Testis (tissue), 2 donors: ENCODE results near the gene PCDHA5.

Experiments used
- POLR2A ChIP-seq: fragments of 450-650 bp; IDR thresholded peaks from one replicate; pipeline ENCODE4 v1.6.1; 2017; ENCODE audit warnings: antibody characterized with exemption, mild to moderate bottlenecking, moderate library complexity
- TF ChIP-seq, protein P1 (sequence below), 3 experiments: fragments of 450-650 bp in 2 of 3; fragments of 200-600 bp in 1 of 3; sonication (generic) in 1 of 3; IDR thresholded peaks; one replicate each; pipeline ENCODE4 v1.5.1; 2016 to 2019; ENCODE audit warnings: antibody characterized with exemption in 3 of 3, mild to moderate bottlenecking in 2 of 3, moderate library complexity in 1 of 3

- TF ChIP-seq, protein P1, sequence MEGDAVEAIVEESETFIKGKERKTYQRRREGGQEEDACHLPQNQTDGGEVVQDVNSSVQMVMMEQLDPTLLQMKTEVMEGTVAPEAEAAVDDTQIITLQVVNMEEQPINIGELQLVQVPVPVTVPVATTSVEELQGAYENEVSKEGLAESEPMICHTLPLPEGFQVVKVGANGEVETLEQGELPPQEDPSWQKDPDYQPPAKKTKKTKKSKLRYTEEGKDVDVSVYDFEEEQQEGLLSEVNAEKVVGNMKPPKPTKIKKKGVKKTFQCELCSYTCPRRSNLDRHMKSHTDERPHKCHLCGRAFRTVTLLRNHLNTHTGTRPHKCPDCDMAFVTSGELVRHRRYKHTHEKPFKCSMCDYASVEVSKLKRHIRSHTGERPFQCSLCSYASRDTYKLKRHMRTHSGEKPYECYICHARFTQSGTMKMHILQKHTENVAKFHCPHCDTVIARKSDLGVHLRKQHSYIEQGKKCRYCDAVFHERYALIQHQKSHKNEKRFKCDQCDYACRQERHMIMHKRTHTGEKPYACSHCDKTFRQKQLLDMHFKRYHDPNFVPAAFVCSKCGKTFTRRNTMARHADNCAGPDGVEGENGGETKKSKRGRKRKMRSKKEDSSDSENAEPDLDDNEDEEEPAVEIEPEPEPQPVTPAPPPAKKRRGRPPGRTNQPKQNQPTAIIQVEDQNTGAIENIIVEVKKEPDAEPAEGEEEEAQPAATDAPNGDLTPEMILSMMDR (IDR thresholded peaks at IDR 0.05): no peak
- no peak for TF ChIP-seq POLR2A
Observed at GRCh38 chr5:140828362-140828737, 6.9 kb downstream of the PCDHA5 start.
